NCI-H2196 treated with DMSO at 0.1 percent for 48 hours (cell line): ENCODE data around the gene APH1A.
"Not testable (repeated sequence)": the region's sequence is repeated elsewhere in the genome, so short reads cannot be mapped to it uniquely, and the experiment has no call there.

Source experiments
- DNase-seq: peaks from one replicate; lab custom pipeline; 2025; ENCODE audit not compliant: unreplicated experiment; lab: John Stamatoyannopoulos, UW

APH1A gene

DNA sequence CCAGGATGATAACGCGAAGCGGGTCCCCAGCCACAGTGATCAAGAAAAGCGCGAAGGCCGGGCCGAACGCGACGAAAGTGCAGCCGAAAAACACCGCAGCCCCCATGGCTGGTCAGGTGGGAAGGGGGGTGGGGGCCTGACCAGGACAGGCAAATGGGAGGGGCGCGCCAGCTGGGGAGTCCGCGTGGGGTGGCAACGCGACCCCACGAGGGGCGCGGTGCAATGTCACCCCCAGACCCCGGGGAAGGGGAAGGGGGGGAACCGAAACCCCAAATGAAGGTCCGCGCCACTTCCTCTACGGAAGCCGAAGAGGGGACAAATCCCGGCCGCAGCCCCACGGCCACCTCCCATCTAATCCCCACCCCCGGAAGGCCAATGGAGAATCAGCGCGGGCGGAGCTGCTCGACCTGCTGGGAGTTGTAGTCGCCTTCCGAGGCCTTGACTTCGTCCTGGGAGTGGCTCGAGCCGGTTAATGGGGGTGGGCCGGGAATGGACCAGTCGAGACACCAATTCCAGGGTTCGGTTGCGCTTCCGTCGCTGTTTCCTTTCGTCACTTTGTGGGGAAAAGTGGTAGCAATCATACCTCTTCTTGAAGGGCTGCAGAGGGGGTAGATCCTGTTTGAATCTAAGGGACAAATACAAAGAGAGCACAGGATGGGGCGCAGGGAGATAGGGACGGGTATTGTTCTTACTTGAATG, at the start of gene APH1A:
Gene APH1A (minus strand): TSS at position 312 of the 699 bp plus-strand sequence. CDS start 206 bp downstream, at position 106.
- peak; percentile 95 for DNase-seq

- not testable (repeated sequence) for DNase-seq
These were observed 45.9 kb upstream of the APH1A start for GRCh38 chr1:150314691-150315090.

DNA sequence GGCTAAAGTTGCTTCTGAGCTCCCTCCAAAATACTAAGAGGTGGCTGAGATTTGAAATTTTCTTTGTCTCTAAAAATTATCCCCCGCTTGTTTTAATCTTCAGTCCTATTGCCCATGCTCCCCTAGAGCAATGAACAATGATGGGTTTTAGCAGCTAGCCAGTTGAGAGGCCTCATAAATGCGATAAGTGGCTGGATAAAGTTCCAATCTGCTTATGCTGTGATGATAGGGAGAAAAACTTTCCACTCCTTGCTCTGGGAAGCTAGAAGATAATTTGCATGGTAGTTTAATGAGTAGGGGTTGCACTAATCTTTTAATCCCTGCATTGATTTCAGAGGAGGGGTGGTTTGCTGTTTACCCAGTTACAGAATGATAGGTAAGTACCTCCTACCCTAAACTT, 42.9 kb upstream of the APH1A start:
- DNase-seq, result no peak

DNA sequence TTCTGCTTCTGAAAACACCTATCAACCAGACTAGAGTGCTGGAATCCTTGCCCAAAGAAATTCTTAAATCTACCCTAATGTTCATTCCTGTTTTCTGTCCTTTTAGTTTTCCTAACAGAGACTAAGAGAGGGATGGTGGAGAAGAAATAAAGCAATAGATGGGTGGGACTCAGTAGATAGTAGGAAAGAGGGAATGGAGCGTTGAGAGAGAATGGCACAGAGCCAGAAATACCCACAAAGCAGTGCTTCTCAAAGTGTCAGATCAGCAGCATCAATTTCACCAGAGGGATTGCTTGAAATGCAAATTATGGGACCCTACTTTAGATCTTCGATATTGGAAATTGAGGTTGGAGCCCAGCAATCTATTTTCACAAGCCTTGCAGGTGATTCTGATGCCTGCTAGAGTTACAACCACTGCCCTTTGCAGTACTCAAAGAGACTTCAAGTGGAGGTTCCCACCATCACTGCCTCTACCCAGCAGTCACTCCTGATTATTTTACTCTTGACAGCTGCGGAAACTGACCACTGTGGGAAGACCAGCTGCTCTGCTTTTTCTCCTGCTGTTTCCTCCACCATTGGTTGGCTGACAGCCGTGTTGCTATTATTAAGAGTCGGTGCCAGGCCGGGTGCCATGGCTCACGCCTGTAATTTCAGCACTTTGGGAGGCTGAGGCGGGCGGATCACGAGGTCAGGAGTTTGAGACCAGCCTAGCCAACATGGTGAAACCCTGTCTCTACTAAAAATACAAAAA, 41.1 kb upstream of the APH1A start:
- DNase-seq, result peak; percentile 71

GRCh38 chr1:150308585-150308984, 39.8 kb upstream of the APH1A start:
- DNase-seq, result not testable (repeated sequence)

GRCh38 chr1:150302902-150303301, 34.1 kb upstream of the APH1A start:
- DNase-seq, result no peak

GRCh38 chr1:150302338-150302737, 33.5 kb upstream of the APH1A start:
- DNase-seq, result no peak

GRCh38 chr1:150299716-150300115, 30.9 kb upstream of the APH1A start:
- DNase-seq, result no peak

DNA sequence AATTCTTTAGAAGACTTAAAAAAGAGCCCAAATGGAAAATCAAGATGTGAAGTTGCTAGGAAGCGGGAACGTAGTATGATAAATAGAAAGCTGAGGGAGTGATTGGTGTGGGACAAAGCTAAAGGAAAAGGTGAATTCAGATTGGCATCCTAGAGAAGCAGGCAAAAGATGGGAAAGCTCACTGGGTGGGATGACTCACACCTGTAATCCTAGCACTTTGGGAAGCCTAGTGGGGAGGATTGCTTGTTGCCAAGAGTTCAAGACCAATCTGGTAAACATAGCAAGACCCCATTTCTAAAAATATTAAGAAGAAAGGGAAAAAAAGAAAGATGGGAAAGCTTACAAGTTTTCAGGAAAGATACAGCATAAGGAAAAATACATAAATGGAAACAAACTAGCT, 26.7 kb upstream of the APH1A start:
- no peak for DNase-seq

DNA sequence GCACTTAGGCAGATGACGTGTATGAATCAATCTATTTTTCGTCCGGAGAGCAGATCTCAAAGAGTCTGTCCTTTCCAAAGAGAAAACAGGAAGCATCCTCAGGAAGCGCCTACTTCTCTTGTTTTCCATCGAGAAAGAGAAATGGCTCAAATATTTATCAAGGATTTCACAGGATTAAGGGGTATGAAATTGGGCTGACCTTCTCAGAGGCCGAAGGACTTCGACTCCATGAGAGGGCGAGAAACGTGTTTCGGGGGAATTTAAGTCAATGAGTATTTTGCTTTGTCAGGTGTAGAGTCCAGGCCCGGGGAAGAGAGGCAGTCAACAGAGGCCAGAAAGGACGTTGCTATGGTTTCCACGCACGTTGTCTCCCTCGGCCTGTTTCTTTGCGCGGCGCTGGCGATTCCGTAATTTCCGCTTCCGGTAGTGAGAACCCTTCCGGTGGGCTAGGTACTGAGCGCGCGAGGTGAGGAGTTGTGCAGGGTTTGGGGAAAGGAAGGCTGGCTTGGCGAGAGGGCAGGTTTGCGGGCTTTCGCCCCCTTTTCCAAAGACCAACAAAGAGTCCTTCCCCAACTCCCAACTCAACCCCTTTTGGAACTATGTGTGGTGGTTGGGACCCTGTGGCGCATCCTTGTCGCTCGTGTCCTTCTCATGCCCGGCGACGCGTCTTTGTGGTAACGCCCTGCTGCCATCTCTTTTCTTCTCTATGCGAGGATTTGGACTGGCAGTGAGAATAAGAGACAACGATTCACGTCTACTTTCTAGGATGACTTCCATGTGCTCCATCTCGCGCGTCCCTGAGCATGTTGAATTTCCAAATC, 24.8 kb upstream of the APH1A start, which contains the start of gene MRPS21:
Gene MRPS21 (plus strand): TSS at position 429 of the 821 bp plus-strand sequence. CDS start 506 bp downstream, outside the sequence.
- DNase-seq, result peak; percentile 92

DNA sequence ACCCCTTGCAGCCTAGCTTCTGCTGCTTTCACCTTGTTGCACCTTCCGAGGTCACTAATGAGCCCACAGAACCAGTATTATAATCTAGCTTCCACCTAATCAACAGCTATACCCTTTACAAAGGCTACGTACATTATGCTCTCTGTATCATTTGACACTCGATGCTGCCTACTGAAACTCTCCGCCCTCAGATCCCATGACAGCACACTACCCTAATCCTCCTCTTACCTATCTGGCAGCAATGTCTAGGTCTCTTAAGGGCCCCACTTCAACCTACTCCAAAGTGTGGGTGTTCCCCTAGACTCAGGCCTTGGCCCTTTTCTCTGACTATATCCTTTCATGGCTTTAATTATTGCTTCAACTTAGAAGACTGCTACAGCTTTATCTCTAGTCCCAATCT, 20.0 kb upstream of the APH1A start:
- no peak for DNase-seq

GRCh38 chr1:150288382-150288781, 19.6 kb upstream of the APH1A start:
- DNase-seq, result no peak

GRCh38 chr1:150283260-150283659, 14.4 kb upstream of the APH1A start:
- no peak for DNase-seq

GRCh38 chr1:150282558-150282958, 13.7 kb upstream of the APH1A start:
- DNase-seq, result peak; percentile 80

DNA sequence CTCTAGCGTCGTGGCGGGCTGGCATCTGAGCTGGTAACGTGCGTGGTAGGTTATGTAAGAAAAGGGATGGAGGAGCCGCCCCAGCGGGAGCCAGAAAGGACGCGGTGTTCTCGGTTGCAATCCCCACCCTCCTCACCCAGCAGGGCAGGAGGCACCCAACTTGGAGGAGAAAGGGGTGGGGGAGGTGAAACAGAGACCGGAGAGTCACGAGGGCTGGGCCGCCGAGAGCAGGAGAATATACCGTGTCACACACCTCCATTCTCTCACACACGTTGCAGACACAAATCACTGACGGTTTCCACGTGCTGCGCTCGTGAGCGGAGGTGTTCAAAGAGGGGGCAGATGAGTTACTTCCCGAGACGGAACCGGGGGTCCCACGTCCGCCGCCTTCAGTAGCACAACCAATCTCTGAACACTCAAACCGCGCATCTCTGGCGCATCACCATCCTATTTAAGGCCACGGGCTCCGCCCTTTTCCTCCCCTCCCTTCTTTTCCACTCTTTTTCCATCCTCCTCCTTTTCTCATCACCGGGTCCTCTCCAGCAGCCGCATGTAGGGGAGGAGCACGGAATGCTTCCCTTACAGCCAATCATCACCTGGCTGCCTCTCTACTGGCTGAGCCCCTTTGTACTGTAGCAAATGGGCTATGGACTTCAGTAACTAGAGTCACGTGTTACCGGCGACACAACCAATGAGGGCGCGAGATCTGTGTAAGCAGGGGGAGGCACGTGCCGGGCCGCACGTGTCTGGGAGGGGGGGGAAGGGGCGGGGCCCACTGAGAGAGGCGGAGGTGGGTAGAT, 13.1 kb upstream of the APH1A start, which contains the start of gene CIART:
Gene CIART (plus strand): TSS at position 797 of the 800 bp plus-strand sequence. CDS start 714 bp downstream, outside the sequence.
- peak; percentile 99 for DNase-seq

DNA sequence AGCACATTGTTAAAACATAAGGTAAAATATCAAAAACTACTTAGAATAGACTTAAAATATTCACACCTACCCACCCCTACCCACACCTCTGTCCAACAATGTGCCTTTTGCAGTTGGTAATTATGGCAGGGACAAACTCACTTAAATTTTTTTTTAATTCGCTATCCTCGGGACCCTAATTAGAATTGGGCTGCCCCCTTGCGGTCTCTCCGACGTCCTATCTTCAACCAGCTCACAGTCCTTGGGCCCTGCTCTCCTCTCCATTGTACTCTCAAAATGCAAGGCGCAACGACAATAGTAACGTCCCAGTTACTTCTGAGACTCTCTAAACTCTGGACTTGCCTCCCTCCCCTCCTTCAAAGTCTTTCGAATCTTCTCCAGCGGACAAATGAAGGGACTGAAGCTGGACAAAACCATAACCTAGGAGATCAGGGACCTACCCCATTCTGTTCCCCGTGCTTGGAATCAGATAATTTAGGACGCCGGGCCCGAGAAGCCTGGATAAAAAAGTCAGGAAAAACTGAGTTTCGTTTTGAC, 12.5 kb upstream of the APH1A start:
- peak; percentile 41 for DNase-seq

- DNase-seq, result no peak
These were observed 11.4 kb upstream of the APH1A start for GRCh38 chr1:150280138-150280707.

DNA sequence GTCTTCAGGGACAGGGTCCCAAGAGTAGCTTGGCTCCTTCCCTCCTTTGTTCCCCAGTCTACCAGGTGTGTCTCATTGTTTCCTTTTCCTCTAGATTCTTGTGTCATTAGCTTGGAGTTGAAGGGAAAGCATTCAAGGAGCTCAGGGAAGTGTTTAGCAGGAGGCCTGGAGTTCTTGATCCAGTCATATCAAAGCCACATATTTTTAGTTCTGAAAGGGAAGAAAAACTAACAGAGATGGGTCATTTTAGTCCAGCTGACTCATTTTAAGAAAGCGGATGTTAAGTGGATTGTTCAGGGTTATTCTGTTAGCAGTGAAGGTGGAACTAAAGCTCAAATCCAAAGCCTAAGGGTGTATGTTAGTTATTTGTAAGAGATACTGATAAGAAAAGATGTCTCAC, 4.5 kb upstream of the APH1A start:
- no peak for DNase-seq

DNA sequence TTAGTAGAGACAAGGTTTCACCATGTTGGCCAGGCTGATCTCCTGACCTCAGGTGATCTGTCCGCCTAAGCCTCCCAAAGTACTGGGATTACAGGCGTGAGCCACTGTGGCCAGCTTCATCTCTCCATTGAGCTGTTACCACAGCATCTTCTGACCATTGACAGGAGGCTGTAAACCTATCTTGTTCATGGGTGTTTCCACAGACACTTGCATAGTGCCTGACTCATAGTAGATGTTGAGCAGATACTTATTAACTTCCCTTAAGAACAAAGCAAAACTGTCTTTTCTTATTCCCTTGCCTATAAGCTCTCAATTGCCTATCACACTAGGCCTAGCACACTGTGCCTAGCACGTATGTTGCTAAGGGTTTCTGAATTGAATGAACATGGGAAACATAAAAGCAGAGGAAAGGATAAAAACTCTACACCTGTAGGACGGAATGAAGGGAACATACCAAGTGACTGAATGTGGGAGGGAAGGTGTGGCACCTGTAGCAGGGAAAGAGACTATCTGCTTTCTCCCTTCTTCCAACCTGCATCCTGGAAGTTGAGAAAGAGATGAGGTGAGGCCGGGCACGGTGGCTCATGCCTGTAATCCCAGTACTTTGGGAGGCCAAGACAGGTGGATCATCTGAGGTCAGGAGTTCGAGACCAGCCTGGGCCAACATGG, 2.6 kb upstream of the APH1A start:
- no peak for DNase-seq
